HG03558 (cell line): ENCODE results near the gene ZDHHC20.

Experiments used
- ATAC-seq: cut with Tn5 transposase; IDR thresholded peaks from one replicate; pipeline ENCODE4 v1.9.1; 2021; ENCODE audit warnings: moderate number of reproducible peaks; ENCODE audit not compliant: unreplicated experiment; ENCODE audit errors: extremely low read depth

Gene ZDHHC20

GRCh38 chr13:21330126-21330861 is 128.8 kb downstream of the ZDHHC20 start:
- peak; percentile 58 for ATAC-seq

- no peak for ATAC-seq
Measured at GRCh38 chr13:21328836-21329477, 130.1 kb downstream of the ZDHHC20 start.

GRCh38 chr13:21328201-21328600 is 130.9 kb downstream of the ZDHHC20 start:
- ATAC-seq: no peak

- no peak for ATAC-seq
Measured at GRCh38 chr13:21326155-21327031, 132.7 kb downstream of the ZDHHC20 start.

GRCh38 chr13:21324803-21325202 is 134.3 kb downstream of the ZDHHC20 start:
- ATAC-seq: no peak

GRCh38 chr13:21322988-21323387 is 136.1 kb downstream of the ZDHHC20 start:
- ATAC-seq: no peak
